Aorta (tissue), 5 donors: Measurements from ENCODE around the gene VPS26B. TPM values are rescaled to one million over a fixed set of nuclear protein-coding genes. Genes with fewer than 3 reads are reported as not detected.

ENCODE experiments used
- ATAC-seq: fragments of 200-7000 bp; cut with Tn5 transposase; one replicate; pipeline ENCODE4 v1.9.1; 2022; ENCODE audit warnings: moderate library complexity; ENCODE audit not compliant: low FRiP score
- DNase-seq, 2 donors: peaks; one replicate each; pipeline ENCODE4 v3.0.0-alpha.2; 2020
- H3K27ac ChIP-seq, 2 donors: one replicate each; pipeline ENCODE4 v1.5.1; 2013; ENCODE audit warnings: low read length in 2 of 2, mild to moderate bottlenecking in 2 of 2, moderate library complexity in 2 of 2, control low read depth in 1 of 2, inconsistent platforms in 1 of 2, low read depth in 1 of 2
- H3K27me3 ChIP-seq, 2 donors: one replicate each; pipeline ENCODE4 v1.6.1; 2013; ENCODE audit warnings: control low read depth in 1 of 2, low read length in 1 of 2, mild to moderate bottlenecking in 1 of 2, moderate library complexity in 1 of 2; ENCODE audit not compliant: insufficient read depth in 2 of 2, control insufficient read depth in 1 of 2
- H3K36me3 ChIP-seq, 2 donors: one replicate each; pipeline ENCODE4 v1.6.1; 2013; ENCODE audit warnings: control low read depth in 1 of 2, low read length in 1 of 2, mild to moderate bottlenecking in 1 of 2; ENCODE audit not compliant: insufficient read depth in 2 of 2, control insufficient read depth in 1 of 2
- H3K4me1 ChIP-seq, 2 donors: one replicate each; pipeline ENCODE4 v1.6.1; 2013; ENCODE audit warnings: low read length in 2 of 2, control low read depth in 1 of 2, mild to moderate bottlenecking in 1 of 2, moderate library complexity in 1 of 2; ENCODE audit not compliant: insufficient read depth in 2 of 2, control insufficient read depth in 1 of 2
- H3K4me3 ChIP-seq, 2 donors: one replicate each; pipeline ENCODE4 v1.5.1; 2013; ENCODE audit warnings: low read length in 2 of 2, control low read depth in 1 of 2, mild to moderate bottlenecking in 1 of 2
- H3K9me3 ChIP-seq: one replicate; pipeline ENCODE4 v1.6.1; 2013; ENCODE audit warnings: mild to moderate bottlenecking, low read length; ENCODE audit not compliant: control insufficient read depth
- WGBS, 2 donors: extraction: QIAGEN DNeasy Blood & Tissue Kit; methylation state at CpG; one replicate each; pipeline ENCODE4 v1.1.7; 2013; 5-methylcytosine and 5-hydroxymethylcytosine counted together
- intact Hi-C, 2 donors: fragments of 100-400 bp; cut with DNase I; formaldehyde crosslinking; loops; one replicate each; pipeline versions ENCODE4 v1.14.2 to v1.15.0; 2022
- polyA plus RNA-seq, 2 donors: library from polyadenylated mRNA; stranded (reverse); fragments of 200-250 nt; gene quantifications; one replicate each; pipeline ENCODE4 v1.2.3, GENCODE V29; 2013
- total RNA-seq, 2 donors: library from RNA; stranded (reverse); fragmentation: NEBNext Ultra II Directional; extraction: Animal tissue kit (Norgen Biotek cat#: 25700); gene quantifications; one replicate each; pipeline ENCODE4 v1.2.1, GENCODE V29; 2021
- donor health status: healthy with polysubstance abuse.
- donor health status: Bipolar disorder and iron deficiency.
- donor health status: DM: no; HTN: no; CAD: no.
- donor health status: DM: no; HTN: no; CAD: no.
- donor health status: DM: yes; HTN: yes; CAD: no.

The VPS26B gene
- total and polyA plus RNA-seq, 4 donors, result 17.9 to 42.9 (median 32.0) TPM

DNA sequence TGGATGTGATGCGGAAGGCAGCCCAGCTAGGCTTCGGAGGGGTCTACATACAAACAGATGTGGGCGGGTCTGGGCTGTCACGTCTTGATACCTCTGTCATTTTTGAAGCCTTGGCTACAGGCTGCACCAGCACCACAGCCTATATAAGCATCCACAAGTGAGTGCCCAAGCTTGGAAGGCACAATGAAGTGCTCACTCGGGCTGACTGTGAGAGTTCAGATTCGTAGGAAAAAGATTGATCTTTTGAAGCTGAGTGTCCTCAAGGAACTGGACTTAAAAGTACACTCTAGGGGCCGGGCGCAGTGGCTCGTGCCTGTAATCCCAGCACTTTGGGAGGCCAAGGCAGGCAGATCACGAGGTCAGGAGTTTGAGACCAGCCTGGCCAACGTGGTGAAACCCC is 32.6 kb downstream of the VPS26B start:
- H3K36me3 ChIP-seq, result peaks cover 3 to 4% of the 10 kb centered on the region in 2 donors
- no peaks in the 10 kb centered on the region for H3K9me3 ChIP-seq
- intact Hi-C loops, result loop anchor here in 1 of 2 donors (10.0 kb wide), 1 partner anchor 332 kb away; no protein-coding TSS in a partner anchor
- DNase-seq (no peak), ATAC-seq (no peak)
- 89 to 93% methylated on average over 11 of the region's 11 CpGs for WGBS, 2 donors
- H3K27me3 ChIP-seq, result no peaks in the 10 kb centered on the region
- H3K4me3 ChIP-seq, result no peak overlapping the region
- H3K4me1 ChIP-seq, result no peaks in the 10 kb centered on the region
- no peak overlapping the region for H3K27ac ChIP-seq

DNA sequence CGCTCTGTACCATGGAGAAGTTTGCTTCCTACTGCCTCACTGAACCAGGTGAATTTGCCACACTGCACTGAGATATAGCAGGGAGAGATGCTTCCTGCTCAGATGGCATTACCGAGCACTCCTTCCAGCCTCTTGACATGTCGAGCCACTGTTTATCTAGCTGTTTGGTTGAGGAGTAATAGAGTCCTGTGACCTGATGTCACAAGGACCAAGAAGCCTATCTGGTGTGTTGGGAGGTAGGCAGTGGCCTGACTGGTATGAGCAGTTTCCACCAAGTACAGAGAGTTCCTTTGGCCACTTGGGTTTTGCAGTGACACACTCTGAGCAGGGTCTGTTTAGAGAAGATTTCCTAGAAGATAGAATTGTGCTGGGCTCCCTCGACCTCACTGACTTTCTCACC is 34.1 kb downstream of the VPS26B start:
- DNase-seq (no peak), ATAC-seq (no peak)
- Histone ChIP-seq H3K27me3 (no peaks in the 10 kb centered on the region), H3K4me1 (no peaks in the 10 kb centered on the region), H3K27ac (no peak overlapping the region), H3K36me3 (peaks cover 4 to 6% of the 10 kb centered on the region in 2 donors), H3K4me3 (no peak overlapping the region), H3K9me3 (no peaks in the 10 kb centered on the region)
- intact Hi-C loops, result loop anchor here in 1 of 2 donors (10.0 kb wide), 1 partner anchor 334 kb away; no protein-coding TSS in a partner anchor
- 86 to 89% methylated on average over 4 of the region's 4 CpGs for WGBS, 2 donors

DNA sequence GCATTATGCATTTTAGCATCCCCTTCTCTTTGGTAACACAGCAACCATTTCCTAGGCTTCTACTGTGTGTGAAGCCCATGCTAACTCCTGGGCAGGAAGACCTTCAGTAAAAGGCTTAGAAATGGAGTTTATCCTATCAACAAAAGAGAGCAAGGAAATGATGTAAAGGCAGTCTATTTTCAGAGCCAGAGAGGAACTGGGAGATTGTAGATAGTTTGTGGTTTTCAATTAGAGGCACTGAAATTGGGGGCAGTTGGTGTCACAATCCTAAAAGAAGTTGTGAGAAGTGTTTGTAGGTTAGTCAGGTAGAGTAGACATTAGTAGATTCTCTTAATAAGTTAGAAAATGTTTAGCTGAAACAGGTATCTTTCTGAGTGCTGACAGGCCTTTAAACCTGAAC is 36.0 kb downstream of the VPS26B start:
- no peaks in the 10 kb centered on the region for H3K9me3 ChIP-seq
- H3K36me3 ChIP-seq, result peaks cover 4 to 8% of the 10 kb centered on the region in 2 donors
- H3K27me3 ChIP-seq, result no peaks in the 10 kb centered on the region
- H3K27ac ChIP-seq, result no peak overlapping the region
- ATAC-seq (no peak), DNase-seq (no peak)
- H3K4me3 ChIP-seq, result no peak overlapping the region
- H3K4me1 ChIP-seq, result no peaks in the 10 kb centered on the region
- intact Hi-C loops, result no loop called here

DNA sequence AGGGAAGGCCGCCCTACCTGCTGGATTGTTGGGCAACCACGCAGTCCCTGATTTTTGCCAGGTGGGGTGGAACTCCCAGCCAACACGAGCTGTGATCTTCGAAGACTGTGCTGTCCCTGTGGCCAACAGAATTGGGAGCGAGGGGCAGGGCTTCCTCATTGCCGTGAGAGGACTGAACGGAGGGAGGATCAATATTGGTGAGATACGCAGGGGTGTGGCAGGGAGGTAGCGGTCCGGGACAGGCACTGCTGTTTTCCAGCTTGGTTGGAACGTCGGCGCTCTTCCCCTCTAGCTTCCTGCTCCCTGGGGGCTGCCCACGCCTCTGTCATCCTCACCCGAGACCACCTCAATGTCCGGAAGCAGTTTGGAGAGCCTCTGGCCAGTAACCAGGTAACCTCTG is 36.5 kb downstream of the VPS26B start:
- Histone ChIP-seq H3K4me1 (no peaks in the 10 kb centered on the region), H3K9me3 (no peaks in the 10 kb centered on the region), H3K36me3 (peaks cover 4 to 8% of the 10 kb centered on the region in 2 donors), H3K4me3 (no peak overlapping the region), H3K27me3 (no peaks in the 10 kb centered on the region), H3K27ac (no peak overlapping the region)
- WGBS, 2 donors, result 93 to 94% methylated on average over 16 of the region's 16 CpGs
- DNase-seq, result peak in 1 of 2 donors; percentile 57
- no peak for ATAC-seq
- intact Hi-C loops, result no loop called here

DNA sequence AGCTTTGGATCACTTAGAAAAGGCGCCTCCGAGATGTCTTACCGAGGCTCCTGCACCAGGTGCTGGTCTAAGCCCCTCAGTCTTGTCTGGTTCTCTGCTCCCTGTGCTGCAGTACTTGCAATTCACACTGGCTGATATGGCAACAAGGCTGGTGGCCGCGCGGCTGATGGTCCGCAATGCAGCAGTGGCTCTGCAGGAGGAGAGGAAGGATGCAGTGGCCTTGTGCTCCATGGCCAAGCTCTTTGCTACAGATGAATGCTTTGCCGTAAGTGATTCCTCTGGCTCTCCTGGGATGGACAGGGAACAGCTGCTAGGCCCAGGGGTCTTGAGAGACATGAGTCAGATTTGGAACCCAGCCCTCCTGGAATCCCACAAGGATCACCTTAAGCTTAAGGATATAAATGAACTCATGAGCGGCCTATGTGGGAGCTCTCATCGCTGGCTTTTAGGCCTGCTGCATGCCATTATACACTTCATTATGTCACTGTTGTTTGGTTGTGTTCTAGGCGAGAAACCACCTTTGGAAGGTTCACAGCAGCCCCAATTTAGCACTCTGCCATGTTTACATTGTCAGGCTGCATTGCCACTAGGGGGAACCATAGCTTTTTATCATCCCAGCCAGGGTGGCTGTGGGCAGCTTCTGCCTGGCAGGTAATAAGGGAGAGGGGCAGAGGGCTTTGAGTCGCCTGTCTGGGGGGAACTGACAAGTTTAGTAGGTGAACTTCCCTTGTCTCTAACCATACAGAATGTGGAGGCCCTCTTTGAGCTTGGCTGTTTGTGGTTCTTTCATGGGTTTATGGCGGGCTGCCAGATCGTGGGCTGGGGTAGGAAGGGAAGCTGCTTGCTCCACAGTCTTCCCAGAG is 37.4 kb downstream of the VPS26B start:
- no peaks in the 10 kb centered on the region for H3K27me3 ChIP-seq
- 86 to 89% methylated on average over 14 of the region's 14 CpGs for WGBS, 2 donors
- no peaks in the 10 kb centered on the region for H3K4me1 ChIP-seq
- no peak overlapping the region for H3K27ac ChIP-seq
- intact Hi-C loops, result no loop called here
- H3K36me3 ChIP-seq, result peaks cover 4 to 8% of the 10 kb centered on the region in 2 donors
- DNase-seq (no peak), ATAC-seq (no peak)
- H3K4me3 ChIP-seq, result no peak overlapping the region
- no peaks in the 10 kb centered on the region for H3K9me3 ChIP-seq

DNA sequence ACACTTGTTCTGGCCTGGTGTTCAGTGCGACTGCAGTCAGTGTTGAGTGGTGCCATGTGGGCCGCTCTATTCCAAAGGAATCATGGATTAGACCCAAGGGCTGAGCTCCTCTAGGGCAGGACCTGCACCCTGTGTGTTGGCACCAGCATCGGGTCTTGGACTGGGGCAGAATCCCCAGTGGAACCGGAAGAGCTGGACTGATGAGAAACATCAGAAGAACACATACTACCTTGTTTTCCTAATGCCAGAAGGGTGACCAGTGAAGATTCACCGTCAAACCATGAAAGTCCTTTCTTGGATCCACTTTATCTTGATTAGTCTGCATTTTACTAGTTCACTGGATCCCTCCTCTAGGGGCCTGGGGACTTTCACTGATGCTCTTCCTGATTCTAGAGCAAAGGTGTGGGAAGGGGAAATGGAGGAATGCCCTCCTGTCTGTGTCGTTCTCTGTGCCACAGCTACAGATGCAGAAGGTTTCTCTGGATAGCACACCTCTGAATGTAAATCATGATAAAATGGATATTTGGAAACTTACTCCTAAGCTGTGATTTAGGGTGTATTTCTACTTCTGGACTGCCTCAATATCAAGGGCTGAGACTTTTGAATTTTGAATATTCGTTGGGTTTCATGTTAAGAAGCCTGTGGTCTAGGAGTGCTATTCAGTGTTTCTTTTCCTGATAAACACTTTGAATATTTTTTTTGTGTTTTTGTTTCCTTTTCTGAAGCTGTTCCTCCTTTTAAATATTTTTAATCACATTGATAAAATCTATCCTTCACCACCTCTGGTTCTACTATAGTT is 40.7 kb downstream of the VPS26B start:
- no peak for ATAC-seq
- H3K27ac ChIP-seq, result no peak overlapping the region
- DNase-seq, result no peak
- H3K4me1 ChIP-seq, result no peaks in the 10 kb centered on the region
- no peak overlapping the region for H3K4me3 ChIP-seq
- 87 to 89% methylated on average over 7 of the region's 7 CpGs for WGBS, 2 donors
- H3K27me3 ChIP-seq, result no peaks in the 10 kb centered on the region
- intact Hi-C loops, result no loop called here
- peaks cover 0 to 5% of the 10 kb centered on the region in 2 donors for H3K36me3 ChIP-seq
- H3K9me3 ChIP-seq, result no peaks in the 10 kb centered on the region

DNA sequence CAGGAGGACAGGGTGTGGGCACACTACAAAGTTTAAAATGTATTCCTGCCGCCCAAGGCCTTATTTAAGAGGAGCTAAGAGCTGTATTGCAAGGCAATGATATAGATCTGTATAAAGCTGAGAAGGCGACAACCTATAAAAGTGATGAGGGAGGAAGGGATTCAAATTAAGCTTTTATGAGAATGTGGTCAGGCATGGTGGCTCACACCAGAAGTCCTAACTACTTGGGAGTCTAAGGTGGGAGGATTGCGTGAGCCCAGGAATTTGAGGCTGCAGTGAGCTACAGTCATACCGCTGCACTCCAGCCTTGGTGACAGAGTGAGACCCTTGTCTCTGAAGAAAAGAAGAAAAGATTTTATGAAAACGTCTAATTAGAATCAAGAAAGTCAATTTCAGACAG is 42.0 kb downstream of the VPS26B start:
- no peaks in the 10 kb centered on the region for H3K9me3 ChIP-seq
- DNase-seq, result no peak
- 88 to 90% methylated on average over 5 of the region's 5 CpGs for WGBS, 2 donors
- no peak overlapping the region for H3K27ac ChIP-seq
- H3K36me3 ChIP-seq, result peaks cover 0 to 5% of the 10 kb centered on the region in 2 donors
- ATAC-seq, result no peak
- intact Hi-C loops, result no loop called here
- H3K27me3 ChIP-seq, result no peaks in the 10 kb centered on the region
- H3K4me1 ChIP-seq, result no peaks in the 10 kb centered on the region
- H3K4me3 ChIP-seq, result no peak overlapping the region

DNA sequence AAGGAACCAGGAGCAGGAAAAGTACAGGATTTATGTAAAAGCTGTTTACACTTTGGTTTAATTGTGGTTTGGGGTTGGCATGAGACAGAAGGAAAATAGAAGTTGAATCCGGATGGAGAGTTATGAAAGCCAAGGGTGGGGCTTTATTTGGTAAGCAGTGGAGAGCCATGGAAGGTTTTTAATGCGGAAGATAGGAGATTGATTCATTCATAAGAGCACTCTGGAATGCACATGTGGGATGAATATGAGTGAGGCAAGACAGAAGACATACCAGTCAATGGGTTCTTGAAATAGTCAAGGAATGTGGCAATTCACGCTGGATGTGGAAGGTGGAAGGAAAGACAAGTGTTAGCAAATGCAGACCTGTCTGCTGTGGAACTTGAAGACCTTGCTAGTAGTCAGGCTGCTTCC is 42.4 kb downstream of the VPS26B start:
- no peak for DNase-seq
- Histone ChIP-seq H3K27me3 (no peaks in the 10 kb centered on the region), H3K27ac (no peak overlapping the region), H3K4me3 (no peak overlapping the region), H3K4me1 (no peaks in the 10 kb centered on the region), H3K9me3 (no peaks in the 10 kb centered on the region), H3K36me3 (peaks cover 0 to 5% of the 10 kb centered on the region in 2 donors)
- 46 to 73% methylated on average over 3 of the region's 3 CpGs for WGBS, 2 donors
- intact Hi-C loops, result no loop called here
- ATAC-seq, result no peak
